Astrocyte (in vitro differentiated cells and primary cell): ENCODE results near the gene RBM44.

Experiments used
- EZH2 ChIP-seq: IDR thresholded peaks from 2 replicates; pipeline ENCODE4 v1.6.1; 2012; ENCODE audit warnings: mild to moderate bottlenecking, low read length, inconsistent platforms; ENCODE audit not compliant: insufficient read depth
- TF ChIP-seq, protein P1 (sequence below): IDR thresholded peaks from 2 replicates; pipeline ENCODE4 v1.5.1; 2011; ENCODE audit warnings: low read depth, mild to moderate bottlenecking, inconsistent platforms, low read length, moderate library complexity; ENCODE audit not compliant: insufficient read depth

DNA sequence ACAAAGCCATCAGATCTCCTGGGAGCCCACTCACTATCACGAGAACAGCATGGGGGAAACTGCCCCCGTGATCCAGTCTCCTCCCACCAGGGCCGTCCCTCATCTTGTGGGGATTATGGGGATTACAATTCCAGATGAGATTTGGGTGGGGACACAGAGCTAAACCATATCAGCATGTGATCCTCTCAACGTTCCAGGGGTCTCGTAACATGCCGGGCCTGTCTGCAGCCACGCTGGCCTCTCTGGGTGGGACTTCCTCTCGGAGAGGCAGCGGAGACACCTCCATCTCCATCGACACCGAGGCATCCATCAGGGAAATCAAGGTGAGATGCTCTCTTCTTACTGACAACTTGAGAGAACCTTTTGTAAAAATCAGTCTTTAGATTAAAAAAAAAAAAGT, 49.6 kb upstream of the RBM44 start:
- TF ChIP-seq, protein P1, sequence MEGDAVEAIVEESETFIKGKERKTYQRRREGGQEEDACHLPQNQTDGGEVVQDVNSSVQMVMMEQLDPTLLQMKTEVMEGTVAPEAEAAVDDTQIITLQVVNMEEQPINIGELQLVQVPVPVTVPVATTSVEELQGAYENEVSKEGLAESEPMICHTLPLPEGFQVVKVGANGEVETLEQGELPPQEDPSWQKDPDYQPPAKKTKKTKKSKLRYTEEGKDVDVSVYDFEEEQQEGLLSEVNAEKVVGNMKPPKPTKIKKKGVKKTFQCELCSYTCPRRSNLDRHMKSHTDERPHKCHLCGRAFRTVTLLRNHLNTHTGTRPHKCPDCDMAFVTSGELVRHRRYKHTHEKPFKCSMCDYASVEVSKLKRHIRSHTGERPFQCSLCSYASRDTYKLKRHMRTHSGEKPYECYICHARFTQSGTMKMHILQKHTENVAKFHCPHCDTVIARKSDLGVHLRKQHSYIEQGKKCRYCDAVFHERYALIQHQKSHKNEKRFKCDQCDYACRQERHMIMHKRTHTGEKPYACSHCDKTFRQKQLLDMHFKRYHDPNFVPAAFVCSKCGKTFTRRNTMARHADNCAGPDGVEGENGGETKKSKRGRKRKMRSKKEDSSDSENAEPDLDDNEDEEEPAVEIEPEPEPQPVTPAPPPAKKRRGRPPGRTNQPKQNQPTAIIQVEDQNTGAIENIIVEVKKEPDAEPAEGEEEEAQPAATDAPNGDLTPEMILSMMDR, result no peak
- TF ChIP-seq EZH2, result no peak
